ENCODE results near the gene GATAD2B.
"Not testable (repeated sequence)": the region's sequence is repeated elsewhere in the genome, so short reads cannot be mapped to it uniquely, and the experiment has no call there.

Gene GATAD2B

GRCh38 chr1:153845158-153845557, 77.6 kb downstream of the GATAD2B start:
- no peak for TF ChIP-seq KLF1 (tag by site-specific recombination; IDR thresholded peaks at IDR 0.05)
- 0 out of 2 replicates have a peak, but pooled peaks have one; percentile 20 for TF ChIP-seq ZNF121 (tag by site-specific recombination; IDR thresholded peaks at IDR 0.05)
- POLR2A ChIA-PET: interaction anchor here (0.9 kb wide), 1 partner anchor 145 kb away, joined by 11 read pairs; no protein-coding TSS in a partner anchor
- no peaks in the 10 kb centered on the region for H3K4me1 ChIP-seq (ENCODE audit: control insufficient read depth, insufficient read depth, low read length)

GRCh38 chr1:153844349-153844748, 78.4 kb downstream of the GATAD2B start:
- H3K4me3 ChIP-seq (ENCODE audit: low read depth, low read length); H3K9me3 ChIP-seq (ENCODE audit: control insufficient read depth, insufficient read depth, low read depth, low read length); POLR2A ChIA-PET; H3K27ac ChIP-seq (ENCODE audit: extremely low read depth, low read depth, low read length); H3K4me1 ChIP-seq (ENCODE audit: control insufficient read depth, insufficient read depth, low read length); CTCF ChIA-PET; H3K36me3 ChIP-seq (ENCODE audit: control insufficient read depth in 2 of 2, insufficient read depth in 1 of 2, low read length in 2 of 2): not testable (repeated sequence)
- peak; percentile 92 for TF ChIP-seq ZNF146 (tag by site-specific recombination; IDR thresholded peaks at IDR 0.05)

More at GRCh38 chr1:153845158-153845557, 77.6 kb downstream of the GATAD2B start:
- CTCF ChIA-PET: interaction anchor here (0.7 kb wide), 1 partner anchor 106 kb away, joined by 3 read pairs; no protein-coding TSS in a partner anchor
- H3K9me3 ChIP-seq (ENCODE audit: control insufficient read depth, insufficient read depth, low read depth, low read length): no peaks in the 10 kb centered on the region
- H3K27ac ChIP-seq (ENCODE audit: extremely low read depth, low read depth, low read length): no peak overlapping the region
- no peak overlapping the region for H3K4me3 ChIP-seq (ENCODE audit: low read depth, low read length)
- peaks cover 0 to 3% of the 10 kb centered on the region in 2 experiments; a peak in 2 of 3 replicates for H3K36me3 ChIP-seq (ENCODE audit: control insufficient read depth in 2 of 2, insufficient read depth in 1 of 2, low read length in 2 of 2)

GRCh38 chr1:153842006-153842471, 80.7 kb downstream of the GATAD2B start:
- Histone ChIP-seq H3K36me3 (ENCODE audit: control insufficient read depth in 2 of 2, insufficient read depth in 1 of 2, low read length in 2 of 2) (peaks cover 0 to 3% of the 10 kb centered on the region in 2 experiments; a peak in 2 of 3 replicates), H3K4me3 (ENCODE audit: low read depth, low read length) (no peak overlapping the region), H3K9me3 (ENCODE audit: control insufficient read depth, insufficient read depth, low read depth, low read length) (no peaks in the 10 kb centered on the region), H3K4me1 (ENCODE audit: control insufficient read depth, insufficient read depth, low read length) (no peaks in the 10 kb centered on the region), H3K27ac (ENCODE audit: extremely low read depth, low read depth, low read length) (no peak overlapping the region)
- TF ChIP-seq FEZF1 (tag by site-specific recombination; IDR thresholded peaks at IDR 0.05) (peak; percentile 38; the same call in 1 of the 2 replicates), ATF2 (tag by site-specific recombination; IDR thresholded peaks at IDR 0.05; ENCODE audit: low read depth) (no peak)
- CTCF ChIA-PET: interaction anchor here (0.6 to 1.7 kb wide), 3 partner anchors 15 to 136 kb away, joined by 3 to 6 read pairs (median 4); partner anchors contain the start of gene JTB
- POLR2A ChIA-PET: no interaction called here

- no peak overlapping the region for H3K4me3 ChIP-seq (ENCODE audit: low read depth, low read length)
- H3K4me1 ChIP-seq (ENCODE audit: control insufficient read depth, insufficient read depth, low read length): no peaks in the 10 kb centered on the region
- H3K36me3 ChIP-seq (ENCODE audit: control insufficient read depth in 2 of 2, insufficient read depth in 1 of 2, low read length in 2 of 2): peaks cover 0 to 3% of the 10 kb centered on the region in 2 experiments; a peak in 2 of 3 replicates
- no peaks in the 10 kb centered on the region for H3K9me3 ChIP-seq (ENCODE audit: control insufficient read depth, insufficient read depth, low read depth, low read length)
- no peak overlapping the region for H3K27ac ChIP-seq (ENCODE audit: extremely low read depth, low read depth, low read length)
- TF ChIP-seq ZNF354C (tag by site-specific recombination; IDR thresholded peaks at IDR 0.05; ENCODE audit: borderline replicate concordance, low read depth) (no peak), ZNF146 (tag by site-specific recombination; IDR thresholded peaks at IDR 0.05) (peak; percentile 82)
- ChIA-PET POLR2A (no interaction called here), CTCF (interaction anchor here (0.6 to 1.7 kb wide), 5 partner anchors 14 to 136 kb away, joined by 3 to 6 read pairs (median 4); partner anchors contain the start of gene JTB)
Measured at GRCh38 chr1:153841463-153841994, 81.2 kb downstream of the GATAD2B start.

GRCh38 chr1:153840774-153841173, 82.0 kb downstream of the GATAD2B start:
- H3K36me3 ChIP-seq (ENCODE audit: control insufficient read depth in 2 of 2, insufficient read depth in 1 of 2, low read length in 2 of 2); H3K27ac ChIP-seq (ENCODE audit: extremely low read depth, low read depth, low read length); H3K4me1 ChIP-seq (ENCODE audit: control insufficient read depth, insufficient read depth, low read length); H3K9me3 ChIP-seq (ENCODE audit: control insufficient read depth, insufficient read depth, low read depth, low read length); H3K4me3 ChIP-seq (ENCODE audit: low read depth, low read length): not testable (repeated sequence)
- POLR2A ChIA-PET: interaction anchor here (0.7 kb wide), 1 partner anchor 9 kb away, joined by 7 read pairs; no protein-coding TSS in a partner anchor
- CTCF ChIA-PET: interaction anchor here (0.6 kb wide), 2 partner anchors 69 to 1974 kb away, joined by 3 read pairs; no protein-coding TSS in a partner anchor

GRCh38 chr1:153833968-153834367, 88.8 kb downstream of the GATAD2B start:
- H3K4me1 ChIP-seq (ENCODE audit: control insufficient read depth, insufficient read depth, low read length); H3K9me3 ChIP-seq (ENCODE audit: control insufficient read depth, insufficient read depth, low read depth, low read length); H3K27ac ChIP-seq (ENCODE audit: extremely low read depth, low read depth, low read length); CTCF ChIA-PET; H3K4me3 ChIP-seq (ENCODE audit: low read depth, low read length); POLR2A ChIA-PET; H3K36me3 ChIP-seq (ENCODE audit: control insufficient read depth in 2 of 2, insufficient read depth in 1 of 2, low read length in 2 of 2): not testable (repeated sequence)
- TF ChIP-seq ZNF121 (tag by site-specific recombination; IDR thresholded peaks at IDR 0.05): peak; percentile 66; the same call in 1 of the 2 replicates
- TF ChIP-seq EGR2 (tag by site-specific recombination; IDR thresholded peaks at IDR 0.05; ENCODE audit: low read depth): peak; percentile 75
- TF ChIP-seq ZFHX2 (tag by site-specific recombination; conservative IDR thresholded peaks at IDR 0.05): peak; percentile 80
- TF ChIP-seq KLF1 (tag by site-specific recombination; IDR thresholded peaks at IDR 0.05): peak; percentile 33; the same call in 1 of the 2 replicates
